ENCODE data around the gene KHDC1L. TPM values are rescaled to one million over a fixed set of nuclear protein-coding genes. Genes with fewer than 3 reads are reported as not detected.
"Not testable (repeated sequence)": the region's sequence is repeated elsewhere in the genome, so short reads cannot be mapped to it uniquely, and the experiment has no call there.

The KHDC1L gene
- total RNA-seq, 1 donor from 2014 or later = not detected

- no peak for DNase-seq (ENCODE audit: low spot score)
Observed at GRCh38 chr6:73207221-73207837, 18.0 kb downstream of the KHDC1L start.

GRCh38 chr6:73204252-73204651, 21.0 kb downstream of the KHDC1L start:
- no peak for DNase-seq (ENCODE audit: low spot score)

- no peak for DNase-seq (ENCODE audit: low spot score)
Observed at GRCh38 chr6:73203098-73203497, 22.2 kb downstream of the KHDC1L start.

- no peak for DNase-seq (ENCODE audit: low spot score)
Observed at GRCh38 chr6:73200735-73201134, 24.6 kb downstream of the KHDC1L start.

GRCh38 chr6:73200247-73200646, 25.0 kb downstream of the KHDC1L start:
- DNase-seq (ENCODE audit: low spot score) = no peak

- DNase-seq (ENCODE audit: low spot score) = no peak
Observed at GRCh38 chr6:73194744-73195143, 30.6 kb downstream of the KHDC1L start.

GRCh38 chr6:73193302-73193701, 32.0 kb downstream of the KHDC1L start:
- not testable (repeated sequence) for DNase-seq (ENCODE audit: low spot score)

GRCh38 chr6:73182021-73182607, 43.2 kb downstream of the KHDC1L start:
- no peak for DNase-seq (ENCODE audit: low spot score)

GRCh38 chr6:73180763-73181619, 44.3 kb downstream of the KHDC1L start:
- peak; percentile 79 for DNase-seq (ENCODE audit: low spot score)

GRCh38 chr6:73180076-73180738, 45.1 kb downstream of the KHDC1L start:
- no peak for DNase-seq (ENCODE audit: low spot score)

- no peak for DNase-seq (ENCODE audit: low spot score)
Observed at GRCh38 chr6:73177221-73177944, 47.9 kb downstream of the KHDC1L start.

- no peak for DNase-seq (ENCODE audit: low spot score)
Observed at GRCh38 chr6:73176057-73176456, 49.2 kb downstream of the KHDC1L start.

GRCh38 chr6:73174646-73175045, 50.6 kb downstream of the KHDC1L start:
- no peak for DNase-seq (ENCODE audit: low spot score)

Other genes with a start within 250 kb of the KHDC1L start
- gene KHDC1, start 37.7 kb upstream of the KHDC1L start, total RNA-seq (ENCODE audit: insufficient read depth, low replicate concordance) = 8.9 TPM
- not detected for gene DPPA5, start 128.8 kb upstream of the KHDC1L start, total RNA-seq (ENCODE audit: insufficient read depth, low replicate concordance)
- not detected for gene KHDC3L, start 137.2 kb upstream of the KHDC1L start, total RNA-seq (ENCODE audit: insufficient read depth, low replicate concordance)
- not detected for gene OOEP, start 144.4 kb upstream of the KHDC1L start, total RNA-seq (ENCODE audit: insufficient read depth, low replicate concordance)
- gene DDX43, start 169.3 kb upstream of the KHDC1L start, total RNA-seq (ENCODE audit: insufficient read depth, low replicate concordance) = 2.6 TPM
- gene CGAS, start 226.8 kb upstream of the KHDC1L start, total RNA-seq (ENCODE audit: insufficient read depth, low replicate concordance) = 13.0 TPM
- gene MTO1, start 236.2 kb upstream of the KHDC1L start, total RNA-seq (ENCODE audit: insufficient read depth, low replicate concordance) = 18.5 TPM